HepG2 (cell line): ENCODE results near the gene SAP25. TPM values are rescaled to one million over a fixed set of nuclear protein-coding genes. Genes with fewer than 3 reads are reported as not detected.

ENCODE experiments used
- CC2D1A ChIP-seq: sonication (generic); formaldehyde crosslinking; IDR thresholded peaks from 2 replicates; pipeline ENCODE4 v1.8.1; 2023; ENCODE audit warnings: mild to moderate bottlenecking, missing genetic modification reagents
- CTCF ChIP-seq: sonication (generic); formaldehyde crosslinking; IDR thresholded peaks from 2 replicates; pipeline ENCODE4 v1.5.0; 2020; ENCODE audit warnings: mild to moderate bottlenecking, missing genetic modification reagents, moderate library complexity
- FOSL1 ChIP-seq: sonication (generic); formaldehyde crosslinking; IDR thresholded peaks from 2 replicates; pipeline ENCODE4 v1.9.0; 2021; ENCODE audit warnings: missing genetic modification reagents, borderline replicate concordance
- HMG20B ChIP-seq: conservative IDR thresholded peaks from 2 replicates; pipeline ENCODE4 v1.6.1; 2016; ENCODE audit warnings: missing genetic modification reagents, missing compliant biosample characterization
- HNRNPLL ChIP-seq: fragments of 200-400 bp; formaldehyde crosslinking; IDR thresholded peaks from 2 replicates; pipeline ENCODE4 v1.6.1; 2017; ENCODE audit warnings: mild to moderate bottlenecking, low read depth, low read length; ENCODE audit not compliant: poor library complexity, severe bottlenecking
- KDM3A ChIP-seq: IDR thresholded peaks from 2 replicates; pipeline ENCODE4 v1.6.1; 2018; ENCODE audit warnings: low read depth, missing compliant biosample characterization
- KDM5A ChIP-seq: fragments of 200-600 bp; sonication (generic); IDR thresholded peaks from 2 replicates; pipeline ENCODE4 v1.7.0; 2018; ENCODE audit warnings: antibody characterized with exemption, mild to moderate bottlenecking, low read length, borderline replicate concordance
- KDM5B ChIP-seq: sonication (generic); formaldehyde crosslinking; IDR thresholded peaks from 2 replicates; pipeline ENCODE4 v1.4.0; 2020; ENCODE audit warnings: missing genetic modification reagents, mild to moderate bottlenecking, borderline replicate concordance
- MXI1 ChIP-seq: IDR thresholded peaks from 3 replicates; pipeline ENCODE4 v1.6.1; 2012; ENCODE audit warnings: low read depth, low read length, inconsistent platforms, borderline replicate concordance
- NCOA1 ChIP-seq: sonication (generic); formaldehyde crosslinking; IDR thresholded peaks from 2 replicates; pipeline ENCODE4 v1.9.0; 2021; ENCODE audit warnings: missing genetic modification reagents
- NR1H2 ChIP-seq: sonication (generic); formaldehyde crosslinking; IDR thresholded peaks from 2 replicates; pipeline ENCODE4 v1.8.1; 2022; ENCODE audit warnings: low read depth, missing genetic modification reagents, borderline replicate concordance
- NRL ChIP-seq: sonication (generic); formaldehyde crosslinking; IDR thresholded peaks from 2 replicates; pipeline ENCODE4 v1.5.0; 2020; ENCODE audit warnings: missing genetic modification reagents, mild to moderate bottlenecking, moderate library complexity, borderline replicate concordance
- POLR2G ChIP-seq: fragments of 200-400 bp; formaldehyde crosslinking; IDR thresholded peaks from 2 replicates; pipeline ENCODE4 v1.6.1; 2018; ENCODE audit warnings: mild to moderate bottlenecking, low read depth, low read length, moderate library complexity
- SALL2 ChIP-seq: sonication (generic); formaldehyde crosslinking; IDR thresholded peaks from 2 replicates; pipeline ENCODE4 v1.8.1; 2023; ENCODE audit warnings: mild to moderate bottlenecking, missing genetic modification reagents, inconsistent platforms
- SATB2 ChIP-seq: sonication (generic); formaldehyde crosslinking; IDR thresholded peaks from 2 replicates; pipeline ENCODE4 v1.5.0; 2020; ENCODE audit warnings: missing genetic modification reagents
- SMARCE1 ChIP-seq: fragments of 450-650 bp; IDR thresholded peaks from 2 replicates; pipeline ENCODE4 v1.6.1; 2017; ENCODE audit warnings: borderline replicate concordance
- SNRNP70 ChIP-seq: fragments of 200-400 bp; formaldehyde crosslinking; IDR thresholded peaks from 2 replicates; pipeline ENCODE4 v1.6.1; 2017; ENCODE audit warnings: mild to moderate bottlenecking, low read depth, low read length, moderate library complexity
- SRF ChIP-seq: IDR thresholded peaks from 2 replicates; pipeline ENCODE4 v1.6.1; 2011; ENCODE audit warnings: mild to moderate bottlenecking, low read depth, low read length, moderate library complexity
- SRSF1 ChIP-seq: fragments of 200-400 bp; formaldehyde crosslinking; optimal IDR thresholded peaks from 2 replicates; pipeline ENCODE3; 2017; ENCODE audit warnings: mild to moderate bottlenecking, low read depth, low read length, moderate library complexity
- TBX3 ChIP-seq: fragments of 450-650 bp; IDR thresholded peaks from 2 replicates; pipeline ENCODE4 v1.6.1; 2017; ENCODE audit warnings: antibody characterized with exemption, mild to moderate bottlenecking, inconsistent platforms, borderline replicate concordance
- TEAD2 ChIP-seq: sonication (generic); formaldehyde crosslinking; IDR thresholded peaks from 2 replicates; pipeline ENCODE4 v1.9.0; 2021; ENCODE audit warnings: missing genetic modification reagents
- TMF1 ChIP-seq: sonication (generic); formaldehyde crosslinking; IDR thresholded peaks from 2 replicates; pipeline ENCODE4 v1.8.1; 2022; ENCODE audit warnings: low read depth, missing genetic modification reagents
- ZFP90 ChIP-seq: sonication (generic); formaldehyde crosslinking; IDR thresholded peaks from 2 replicates; pipeline ENCODE4 v1.8.0; 2022; ENCODE audit warnings: missing genetic modification reagents, mild to moderate bottlenecking, inconsistent platforms, borderline replicate concordance
- ZNF282 ChIP-seq: fragments of 450-650 bp; IDR thresholded peaks from 2 replicates; pipeline ENCODE4 v1.6.1; 2018; ENCODE audit not compliant: partially characterized antibody
- ZNF557 ChIP-seq: sonication (generic); formaldehyde crosslinking; IDR thresholded peaks from 2 replicates; pipeline ENCODE4 v1.4.0; 2020; ENCODE audit warnings: missing genetic modification reagents
- ZNF572 ChIP-seq: sonication (generic); formaldehyde crosslinking; IDR thresholded peaks from 2 replicates; pipeline ENCODE4 v1.5.1; 2020; ENCODE audit warnings: mild to moderate bottlenecking, missing genetic modification reagents
- ZNF616 ChIP-seq: sonication (generic); formaldehyde crosslinking; IDR thresholded peaks from 2 replicates; pipeline ENCODE4 v1.5.0; 2020; ENCODE audit warnings: low read depth, mild to moderate bottlenecking, missing genetic modification reagents
- ZNF749 ChIP-seq: sonication (generic); formaldehyde crosslinking; IDR thresholded peaks from 2 replicates; pipeline ENCODE4 v1.8.0; 2022; ENCODE audit warnings: mild to moderate bottlenecking, missing genetic modification reagents, moderate library complexity, borderline replicate concordance
- ZNF782 ChIP-seq: sonication (generic); formaldehyde crosslinking; IDR thresholded peaks from 2 replicates; pipeline ENCODE4 v1.4.0; 2020; ENCODE audit warnings: missing genetic modification reagents, mild to moderate bottlenecking, borderline replicate concordance
- ZNF891 ChIP-seq: sonication (generic); formaldehyde crosslinking; IDR thresholded peaks from 2 replicates; pipeline ENCODE4 v1.5.0; 2020; ENCODE audit warnings: mild to moderate bottlenecking, missing genetic modification reagents
- ZSCAN25 ChIP-seq: sonication (generic); formaldehyde crosslinking; IDR thresholded peaks from 2 replicates; pipeline ENCODE4 v1.8.0; 2022; ENCODE audit warnings: mild to moderate bottlenecking, missing genetic modification reagents
- polyA plus RNA-seq, 8 experiments: library from polyadenylated mRNA; depleted of rRNA in 3 of 8; stranded (reverse) in 7 of 8; unstranded in 1 of 8; fragments of >200 nt; fragmentation: Illumina TruSeq in 4 of 8; extraction: Trizol in 4 of 8; gene quantifications; 2 replicates each; pipeline versions ENCODE4 v1.2.1 to v1.2.3, GENCODE V29; 2011 to 2016; ENCODE audit warnings: low read depth in 4 of 8, missing spikeins in 1 of 8, mixed read lengths in 1 of 8; ENCODE audit not compliant: insufficient read depth in 1 of 8
- total RNA-seq, 5 experiments: library from RNA; depleted of rRNA; stranded (reverse); fragments of >200 nt; fragmentation: Illumina TruSeq; extraction: Trizol; gene quantifications; 2 replicates each; pipeline ENCODE4 v1.2.3, GENCODE V29; 2016; ENCODE audit warnings: low read depth in 1 of 5

SAP25 gene
- total and polyA plus RNA-seq, 2 of the 13 experiments (the other 11 are each of a cell fraction or from before 2014, with no cell fraction given), result 0.15 to 0.20 TPM

GRCh38 chr7:100539436-100540006 lies 34.2 kb downstream of the SAP25 start (continued):
- no peak for TF ChIP-seq ZFP90 (CRISPR knock-in tag)
- TF ChIP-seq TMF1 (CRISPR knock-in tag), result 0 out of 2 replicates have a peak, but pooled peaks have one; percentile 20
- no peak for TF ChIP-seq TBX3
- no peak for TF ChIP-seq HNRNPLL
- TF ChIP-seq ZNF616 (CRISPR knock-in tag), result no peak
- no peak for TF ChIP-seq CC2D1A (CRISPR knock-in tag)
- no peak for TF ChIP-seq FOSL1
- TF ChIP-seq NR1H2 (CRISPR knock-in tag), result 0 out of 2 replicates have a peak, but pooled peaks have one; percentile 61
- TF ChIP-seq NCOA1 (CRISPR knock-in tag), result no peak
- peak; percentile 13; the same call in 1 of the 2 replicates for TF ChIP-seq KDM5A
- TF ChIP-seq ZNF282, result no peak
- TF ChIP-seq ZNF572 (CRISPR knock-in tag), result no peak
- no peak for TF ChIP-seq ZNF749 (CRISPR knock-in tag)
- no peak for TF ChIP-seq MXI1
- TF ChIP-seq SATB2 (CRISPR knock-in tag), result no peak
- no peak for TF ChIP-seq KDM3A
- TF ChIP-seq ZNF557, result no peak
- TF ChIP-seq ZNF782, result 0 out of 2 replicates have a peak, but pooled peaks have one; percentile 39
- TF ChIP-seq SRF, result no peak
- no peak; the same call in 1 of the 2 replicates for TF ChIP-seq ZNF891 (CRISPR knock-in tag)
- TF ChIP-seq SRSF1, result no peak
- no peak for TF ChIP-seq SALL2
- no peak for TF ChIP-seq HMG20B (CRISPR knock-in tag)
- no peak for TF ChIP-seq SMARCE1
- 0 out of 2 replicates have a peak, but pooled peaks have one; percentile 5 for TF ChIP-seq ZSCAN25 (CRISPR knock-in tag)
- no peak for TF ChIP-seq TEAD2
- 0 out of 2 replicates have a peak, but pooled peaks have one; percentile 3 for TF ChIP-seq NRL (CRISPR knock-in tag)
- TF ChIP-seq SNRNP70, result no peak
- no peak for TF ChIP-seq KDM5B (CRISPR knock-in tag)
- TF ChIP-seq POLR2G, result peak; percentile 2
- TF ChIP-seq CTCF (CRISPR knock-in tag), result no peak
